Stimulated activated CD8-positive, alpha-beta memory T cell treated with anti-CD3 and anti-CD28 coated beads, Interleukin-15, amount 100 ng/mL, for 24 hours (primary cell): Measurements from ENCODE around the gene PPFIA4.

Experiments used
- DNase-seq: peaks from one replicate; pipeline ENCODE4 v3.0.0-alpha.2; 2020; ENCODE audit warnings: low read depth

The PPFIA4 gene

DNA sequence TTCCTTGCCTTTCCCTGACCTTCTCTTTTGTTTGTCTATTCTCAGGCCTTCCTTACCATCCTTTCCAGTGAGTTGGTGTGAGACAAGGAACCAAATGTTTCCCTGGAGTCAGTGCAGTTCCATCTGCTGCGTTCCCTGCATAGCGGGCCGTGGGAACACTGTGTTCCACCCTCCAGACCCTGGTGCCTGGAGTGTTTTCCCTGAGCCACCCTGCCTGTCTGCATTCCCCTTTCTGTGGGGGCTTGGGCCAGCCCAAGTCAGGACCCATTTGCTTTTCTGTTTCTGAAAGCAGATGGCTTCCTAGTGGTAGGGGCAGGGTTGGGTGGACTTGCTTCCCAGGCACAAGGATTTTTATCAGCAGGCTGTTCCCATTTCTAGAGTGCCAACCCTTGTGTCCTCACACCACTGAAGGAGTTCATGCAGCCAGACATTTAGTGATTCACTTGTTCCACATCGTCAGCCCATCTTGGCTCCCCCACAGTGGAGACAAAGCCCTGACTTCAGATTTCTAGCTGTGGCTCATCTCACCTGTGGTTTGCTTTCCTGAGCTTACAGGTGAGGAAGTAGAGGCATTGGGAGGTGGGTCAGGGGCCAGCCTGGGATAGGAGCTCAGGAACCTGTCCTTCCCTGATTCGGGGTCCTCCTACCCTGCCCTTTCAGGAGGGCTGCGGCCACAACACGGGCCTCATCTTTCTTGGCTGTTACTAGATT, 73.7 kb downstream of the PPFIA4 start:
- no peak for DNase-seq

DNA sequence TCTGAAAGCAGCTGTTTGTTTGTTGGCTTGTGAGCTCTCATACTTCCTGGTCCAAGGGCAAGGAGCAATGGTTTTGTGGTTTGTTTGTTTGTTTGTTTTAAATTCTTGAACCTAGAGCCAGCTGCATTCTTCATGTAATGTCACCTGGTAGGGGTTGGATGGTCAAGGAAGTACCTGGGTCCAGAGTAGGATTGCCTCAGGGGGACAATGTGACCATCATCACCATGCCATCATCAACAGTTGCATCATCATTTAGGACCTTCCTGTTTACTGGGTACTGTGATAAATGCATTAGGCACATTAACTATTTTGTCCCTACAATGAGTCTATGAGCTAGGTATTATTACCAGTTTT, 74.2 kb downstream of the PPFIA4 start:
- DNase-seq, result no peak

DNA sequence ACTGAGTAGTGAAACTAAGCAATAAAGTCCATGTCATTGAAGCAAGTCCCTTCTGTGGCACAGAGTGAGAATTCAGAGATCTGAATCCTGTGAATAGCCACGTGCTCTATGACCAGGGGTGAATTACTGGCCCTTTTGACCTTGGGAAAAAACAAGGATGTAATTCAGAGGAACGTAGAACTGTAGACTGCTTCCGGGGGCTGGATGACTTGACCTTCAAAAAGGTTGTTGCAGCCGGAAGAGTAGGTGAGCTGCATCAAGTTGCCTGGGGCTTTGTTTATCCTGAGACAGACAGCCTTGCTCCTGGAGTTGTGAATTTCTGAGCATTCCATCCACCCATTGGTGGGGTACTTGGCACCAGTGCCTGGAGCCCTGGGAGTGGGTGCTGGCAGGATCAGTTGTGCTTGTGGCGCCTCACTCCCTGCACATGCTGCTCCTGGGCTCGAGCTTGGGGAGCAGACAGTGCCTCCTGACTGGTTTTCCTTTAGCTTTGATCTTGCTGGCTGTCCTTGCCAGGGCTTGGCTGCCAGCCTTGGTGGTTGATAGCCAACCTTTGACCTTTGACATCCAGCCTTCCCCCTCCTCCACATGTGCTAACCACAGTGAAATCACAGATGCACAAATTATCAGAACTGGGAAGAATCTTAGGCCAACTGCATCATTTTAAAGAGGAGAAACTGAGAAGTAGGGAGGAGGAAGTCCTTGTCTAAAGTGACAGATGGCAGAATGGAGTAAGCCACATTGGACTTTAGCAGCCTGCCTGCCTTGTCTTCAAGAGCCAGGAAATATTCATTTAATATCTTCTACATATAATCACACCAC, 75.7 kb downstream of the PPFIA4 start:
- no peak for DNase-seq

DNA sequence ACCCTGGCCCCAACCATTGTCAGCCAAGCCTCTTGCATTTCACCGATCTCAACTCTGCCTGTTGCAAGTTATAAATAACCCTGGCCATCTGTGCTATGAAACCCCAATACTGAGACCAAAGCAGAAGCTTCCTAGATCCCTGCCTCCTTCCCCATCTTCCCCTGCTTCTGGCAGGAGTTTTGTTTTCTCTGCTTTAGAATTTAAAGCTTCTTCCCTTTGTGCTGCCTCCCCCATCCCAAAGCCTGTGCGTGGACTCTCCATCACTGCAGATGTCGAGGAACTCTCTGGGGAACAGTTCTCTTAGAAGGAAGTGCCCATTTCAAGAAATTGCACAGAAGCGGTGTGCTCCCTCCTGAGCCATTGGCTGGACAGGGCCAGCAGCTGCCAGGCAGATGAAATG, 76.9 kb downstream of the PPFIA4 start:
- DNase-seq, result no peak

DNA sequence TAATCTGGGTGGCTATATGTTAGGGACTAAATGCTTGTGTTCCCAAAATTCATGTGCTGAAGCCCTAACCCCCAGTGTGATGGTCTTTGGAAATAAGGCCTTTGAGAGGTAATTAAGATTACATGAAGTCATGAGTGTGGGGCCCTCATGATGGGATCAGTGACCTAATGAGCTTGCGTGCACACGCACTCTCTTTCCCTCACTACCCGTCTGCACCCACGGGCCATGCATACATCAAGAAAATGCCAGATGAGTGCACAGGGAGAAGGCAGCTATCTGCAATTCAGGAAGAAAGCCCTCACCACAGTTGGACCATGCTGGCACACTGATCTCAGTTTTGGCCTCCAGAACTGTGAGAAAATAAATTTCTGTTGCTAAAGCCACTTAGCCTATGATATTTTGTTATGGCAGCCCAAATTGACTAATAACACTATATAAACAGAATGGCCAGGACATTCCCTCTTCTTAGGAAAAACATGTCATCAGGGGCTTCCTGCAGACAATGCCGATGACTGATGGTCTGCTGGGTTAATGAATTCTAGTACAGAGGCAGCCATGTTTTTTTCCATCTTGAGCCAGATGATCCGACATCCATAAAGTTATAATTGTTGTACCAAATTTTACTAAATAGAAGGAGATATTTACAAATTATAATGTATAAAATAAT, 77.7 kb downstream of the PPFIA4 start:
- no peak for DNase-seq

DNA sequence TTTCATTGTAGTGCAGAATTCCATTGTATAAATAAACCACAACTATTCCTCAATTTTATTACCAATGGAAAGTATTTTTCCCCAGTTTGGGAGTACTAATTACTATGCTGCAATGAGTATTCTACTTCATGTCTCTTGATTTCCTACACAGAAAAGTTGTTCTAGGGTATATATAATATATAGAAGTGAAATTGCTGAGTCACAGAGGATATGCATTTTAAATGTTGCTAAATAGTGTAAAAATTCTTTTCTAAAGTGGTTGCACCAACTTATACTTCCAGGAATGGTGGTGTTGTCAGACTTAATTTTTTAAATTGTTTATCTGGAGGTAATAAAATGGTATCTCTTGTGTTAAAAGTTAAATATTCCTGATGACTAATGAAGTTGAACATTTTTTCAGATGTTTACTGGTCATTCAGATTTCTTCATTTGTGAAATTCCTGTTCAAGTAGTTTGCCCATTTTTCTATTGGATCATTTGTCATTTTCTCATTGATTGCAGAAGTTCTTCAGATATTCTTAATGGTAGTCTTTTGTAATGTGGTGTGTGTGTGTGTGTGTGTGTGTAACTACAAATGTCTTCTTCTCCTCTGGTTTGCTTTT, 78.6 kb downstream of the PPFIA4 start:
- no peak for DNase-seq

DNA sequence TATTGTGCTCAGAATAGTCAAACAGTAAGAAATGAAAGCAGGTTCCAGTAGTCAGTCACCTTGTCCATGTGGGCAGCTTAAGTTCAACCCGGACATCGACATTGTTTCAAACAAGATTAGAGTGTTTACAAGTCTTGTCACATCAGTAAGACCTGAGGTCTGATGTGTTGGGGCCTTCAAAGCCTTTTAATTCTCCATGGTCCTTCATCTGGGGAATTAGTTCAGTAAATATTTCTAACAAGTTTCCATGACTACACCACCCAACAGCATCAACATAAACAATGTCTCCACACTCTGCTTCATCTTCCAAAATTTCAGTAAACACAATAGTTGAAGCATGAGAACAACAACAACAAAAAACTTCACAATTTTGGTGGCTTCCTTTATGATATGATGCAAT, 86.2 kb downstream of the PPFIA4 start:
- no peak for DNase-seq

DNA sequence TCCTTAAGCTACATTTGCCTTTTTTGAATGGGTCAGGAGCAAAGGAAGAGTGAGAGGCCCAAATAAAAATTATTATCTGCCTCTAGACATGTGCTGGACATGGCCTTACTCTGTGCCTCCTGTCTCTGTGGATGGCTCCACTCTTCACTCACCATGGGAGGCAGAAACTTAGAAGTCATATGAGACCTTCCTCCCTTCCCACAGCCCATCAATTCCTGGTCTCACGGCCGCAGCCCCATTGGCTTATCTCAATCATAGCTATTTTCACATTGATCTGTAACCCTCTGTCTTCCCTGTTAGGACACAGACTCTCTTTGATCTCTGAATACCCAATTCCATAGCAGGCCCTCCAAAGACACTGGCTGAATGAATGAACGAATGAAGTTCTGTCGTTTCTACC, 87.0 kb downstream of the PPFIA4 start:
- DNase-seq, result no peak

DNA sequence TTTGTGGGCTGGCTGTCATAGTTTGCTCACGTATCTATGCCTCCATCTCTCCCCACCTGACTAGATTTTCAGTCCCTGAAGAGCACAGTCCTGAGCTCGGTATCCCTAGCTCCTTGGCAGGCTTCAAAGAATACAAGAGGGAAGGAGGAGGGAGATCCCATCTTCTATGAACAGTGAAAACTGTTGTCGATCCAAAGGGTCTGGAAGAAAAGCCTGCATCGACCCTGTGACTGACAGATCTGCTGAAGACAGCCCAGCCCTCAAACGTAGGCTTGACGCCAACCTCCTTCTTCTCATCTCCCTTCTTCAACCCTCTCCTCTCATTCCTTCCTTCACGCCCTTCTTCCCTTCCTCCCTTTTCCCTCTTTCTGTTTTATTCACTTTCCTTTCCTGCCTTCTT, 87.9 kb downstream of the PPFIA4 start:
- no peak for DNase-seq

DNA sequence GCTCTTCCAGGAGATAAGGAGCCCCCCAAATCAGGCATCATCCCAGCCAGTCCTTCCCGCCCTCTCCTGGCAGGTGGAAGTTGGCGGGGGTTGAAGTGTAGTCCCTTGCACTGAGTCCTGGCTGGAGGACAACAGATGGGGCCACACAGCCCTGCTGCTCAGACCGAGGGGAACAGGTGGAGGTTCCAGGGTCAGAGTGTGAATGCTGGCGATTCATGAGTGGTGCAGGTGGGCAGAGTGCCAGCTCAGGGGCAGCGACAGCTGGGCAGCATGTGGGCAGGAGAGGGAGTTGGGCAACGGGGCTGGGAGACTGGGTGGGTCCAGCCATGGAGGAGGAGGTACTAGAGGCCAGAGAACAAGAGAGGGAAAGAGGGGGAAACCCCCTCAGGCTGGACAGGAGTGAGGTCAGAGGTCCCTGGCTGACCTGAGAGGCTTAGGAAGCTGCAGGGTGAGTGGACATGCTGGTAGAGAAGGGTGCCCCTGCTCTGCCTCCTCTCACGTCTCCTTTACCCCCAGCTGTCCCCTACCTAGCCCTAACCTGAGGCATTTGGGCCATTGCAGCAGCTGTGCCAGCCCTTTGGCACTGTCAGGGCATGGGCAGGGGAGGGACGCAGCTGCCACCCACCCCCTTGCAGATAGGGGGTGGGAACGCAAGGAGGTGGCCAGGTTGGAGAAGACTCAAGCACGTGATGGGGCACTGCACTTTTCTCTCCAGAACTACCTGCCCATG, 90.0 kb downstream of the PPFIA4 start:
- no peak for DNase-seq

DNA sequence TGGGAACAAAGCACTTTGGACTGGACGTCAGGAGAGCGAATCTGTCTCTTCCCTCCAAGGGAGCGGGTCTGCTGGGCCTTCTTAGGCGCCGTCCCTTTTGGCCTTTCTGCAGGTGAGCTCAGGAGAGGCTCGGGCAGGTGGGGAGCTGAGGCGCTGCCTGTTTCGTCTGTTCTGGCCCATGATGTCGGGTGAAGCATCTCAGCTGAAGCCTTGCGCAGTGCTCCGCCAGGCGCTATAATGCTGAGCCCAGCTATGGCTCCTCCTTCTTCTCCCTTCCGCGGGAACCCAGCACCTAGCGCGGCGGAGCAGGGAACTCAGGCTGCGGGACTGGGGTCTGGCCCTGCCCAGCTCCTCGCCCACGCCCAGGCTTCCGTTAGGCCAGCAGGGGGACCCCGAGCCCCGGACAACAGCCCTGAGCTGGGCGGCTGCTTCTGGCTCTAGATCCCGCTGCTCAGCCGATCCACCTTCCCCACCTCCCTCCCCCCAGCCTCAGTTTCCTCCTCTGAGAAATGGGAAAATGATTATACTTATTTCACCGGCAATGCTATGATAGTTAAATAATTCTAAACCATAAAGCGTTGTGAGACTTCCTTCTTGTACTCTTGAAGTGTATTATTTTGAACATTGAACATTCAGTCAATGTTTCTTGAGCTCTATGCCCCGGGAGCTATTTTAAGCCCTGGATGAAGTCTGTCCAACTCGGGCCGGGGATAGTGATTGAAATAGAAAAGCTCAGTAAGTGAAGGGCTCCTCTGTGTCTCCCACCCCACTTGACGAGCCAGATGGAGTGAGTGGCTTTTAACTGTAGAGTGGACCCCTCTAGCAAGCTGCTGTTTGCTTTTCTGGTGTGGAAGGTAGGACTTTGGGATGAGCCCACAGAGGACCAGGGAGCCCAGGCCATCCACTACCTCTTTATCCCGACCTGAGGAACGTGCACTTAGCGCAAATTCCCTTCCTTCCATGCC, 91.6 kb downstream of the PPFIA4 start:
- no peak for DNase-seq

DNA sequence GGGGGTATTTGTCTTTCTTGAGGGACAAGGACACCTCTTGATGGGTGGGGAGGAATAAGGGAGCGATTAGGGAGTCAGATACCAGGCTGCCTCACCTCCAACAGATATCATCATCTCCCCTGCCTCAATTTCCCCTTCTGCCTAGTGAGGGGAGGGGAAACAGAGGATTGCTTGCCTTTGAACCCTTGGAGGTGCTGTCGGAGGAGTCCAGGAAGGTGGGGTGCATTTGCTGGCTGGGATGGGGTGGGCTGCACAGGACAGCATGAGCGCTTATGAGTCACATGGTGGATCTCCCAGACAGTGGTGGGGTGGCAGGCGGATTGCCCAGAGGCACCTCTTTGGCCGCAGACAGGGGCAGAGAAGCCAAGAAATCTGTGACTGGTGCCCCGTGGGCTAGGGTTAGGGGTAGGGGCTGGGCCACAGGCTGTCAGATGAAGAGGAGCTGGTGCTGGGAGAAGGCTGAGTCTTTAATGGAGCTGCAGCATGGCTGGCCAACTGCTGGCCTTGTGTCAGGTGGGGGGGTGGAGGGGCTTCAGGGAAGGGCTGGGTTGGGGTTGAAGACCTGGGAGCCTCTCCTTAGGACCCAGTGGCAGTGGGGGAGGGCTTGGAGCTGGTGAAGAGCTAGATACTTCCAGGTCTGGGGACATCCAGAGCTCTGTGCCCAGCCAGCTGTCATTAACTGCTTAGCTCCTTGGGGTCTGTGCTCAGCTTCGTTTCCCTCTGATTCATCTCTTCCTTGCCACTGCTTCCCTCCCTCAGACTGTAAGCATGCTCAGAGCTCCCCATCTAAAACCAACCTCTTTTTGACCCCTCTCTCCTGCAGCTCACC, 94.2 kb downstream of the PPFIA4 start:
- DNase-seq, result no peak

DNA sequence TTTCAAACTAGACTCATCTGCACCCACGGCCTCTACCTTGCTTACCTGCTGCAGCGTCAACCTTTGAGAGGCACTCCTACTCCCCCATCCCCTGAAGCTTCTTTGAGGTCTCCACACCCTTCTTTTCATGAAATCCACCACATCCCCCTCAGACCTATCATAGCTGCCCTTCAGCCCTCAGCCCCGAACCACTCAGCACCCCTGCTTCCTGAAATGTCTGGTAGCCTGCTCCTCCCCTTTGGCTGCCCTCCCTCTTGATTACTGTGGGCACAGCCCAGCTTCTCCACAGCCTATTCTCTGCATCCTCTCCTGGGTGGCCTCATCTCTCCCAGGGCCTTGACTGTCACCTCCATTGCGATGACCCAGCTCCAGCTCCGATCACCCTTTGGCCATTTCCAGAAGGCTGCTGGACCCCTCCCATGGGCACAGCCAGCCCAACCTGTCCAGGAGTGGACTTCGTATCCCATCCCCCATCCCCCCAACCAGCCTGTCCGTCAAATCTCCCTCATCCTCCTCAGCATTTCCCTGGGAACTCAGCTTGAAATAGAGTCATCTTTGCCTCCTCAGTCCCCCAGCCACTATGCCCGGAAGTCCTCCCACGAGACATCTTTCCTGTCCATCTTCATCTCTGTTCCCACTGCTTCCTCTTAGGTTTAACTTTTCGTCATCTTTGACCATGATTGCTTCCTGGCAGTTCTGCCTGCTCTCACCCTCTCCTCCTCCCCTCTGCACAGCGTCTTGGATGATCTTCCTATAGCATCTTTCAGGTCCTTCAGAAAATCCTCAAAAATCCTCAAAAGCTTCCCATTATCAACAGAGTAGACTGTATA, 95.1 kb downstream of the PPFIA4 start:
- no peak for DNase-seq

DNA sequence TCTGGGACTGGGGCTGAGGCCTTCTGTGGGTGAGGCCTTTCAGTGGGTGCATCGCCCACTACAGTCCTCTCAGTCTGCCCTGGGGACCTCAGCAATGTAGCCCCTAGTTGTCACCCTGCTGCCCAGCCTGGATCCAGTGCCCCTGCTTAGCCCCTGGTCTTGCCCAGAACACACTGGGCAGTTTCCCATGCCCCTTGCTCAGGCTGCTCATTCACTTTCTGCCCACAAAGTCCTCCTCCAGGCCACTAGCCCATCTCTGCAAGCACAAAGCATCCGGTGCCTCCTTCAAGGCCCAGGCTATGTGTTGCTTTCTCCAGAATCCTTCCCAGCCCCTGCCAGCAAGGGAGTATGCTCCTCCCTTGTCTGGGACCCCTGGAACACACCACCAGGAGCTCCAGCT, 95.9 kb downstream of the PPFIA4 start:
- DNase-seq, result no peak

DNA sequence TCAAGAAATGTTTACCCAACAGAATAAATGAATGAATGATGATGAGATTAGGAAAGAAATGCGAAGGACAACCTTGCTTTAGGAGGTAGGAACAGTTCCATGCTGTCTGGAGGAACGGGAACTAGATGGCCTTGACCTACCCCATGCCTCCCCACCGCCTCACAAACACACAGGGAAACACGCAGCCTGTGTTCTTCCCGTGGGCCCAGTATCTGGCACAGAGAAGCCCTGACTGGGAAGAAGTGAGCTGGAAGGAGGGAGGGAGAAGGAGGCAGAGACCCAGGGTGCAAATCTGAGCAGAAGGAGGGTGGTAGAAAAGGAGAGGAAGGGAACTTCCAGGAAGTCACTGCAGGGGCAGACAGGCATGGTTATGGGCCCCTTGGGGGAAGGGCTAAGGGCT, 97.7 kb downstream of the PPFIA4 start:
- no peak for DNase-seq

DNA sequence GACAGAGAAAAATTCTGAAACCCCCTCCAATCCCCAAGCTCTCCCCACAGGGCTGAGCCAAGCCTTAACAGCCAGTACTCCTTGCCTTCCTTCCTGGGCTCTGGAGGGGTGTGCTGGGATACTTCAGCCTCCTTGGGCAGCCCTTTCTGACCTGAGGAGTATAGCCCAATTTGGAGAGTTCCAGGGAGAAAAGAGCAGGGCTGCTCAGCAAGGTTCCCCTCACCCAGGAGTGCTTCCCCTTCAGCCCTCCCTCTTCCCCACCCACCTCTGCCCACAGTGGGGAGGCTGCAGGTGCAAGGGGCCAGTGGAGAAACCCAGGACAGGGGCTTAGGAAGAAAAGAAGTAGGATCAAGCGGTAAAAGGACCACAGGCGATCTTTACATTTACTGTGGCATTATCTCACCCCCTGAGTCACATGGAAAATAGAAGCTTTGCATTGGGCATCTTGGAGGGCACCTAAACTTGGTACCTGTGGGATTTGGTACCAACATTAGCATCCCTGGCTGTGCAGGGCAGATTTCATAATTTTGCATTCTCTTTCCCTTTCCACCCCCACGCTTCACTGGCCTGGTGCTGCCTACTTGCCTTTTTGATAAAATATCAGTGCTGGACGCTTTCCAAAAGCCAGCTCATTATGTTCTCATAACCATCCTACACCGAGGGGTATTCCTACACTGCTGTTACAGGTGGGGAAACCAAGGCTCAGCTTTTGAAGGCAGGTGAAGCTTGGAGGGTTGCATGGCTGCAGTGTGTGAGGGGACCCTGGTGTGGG, 98.4 kb downstream of the PPFIA4 start:
- no peak for DNase-seq

DNA sequence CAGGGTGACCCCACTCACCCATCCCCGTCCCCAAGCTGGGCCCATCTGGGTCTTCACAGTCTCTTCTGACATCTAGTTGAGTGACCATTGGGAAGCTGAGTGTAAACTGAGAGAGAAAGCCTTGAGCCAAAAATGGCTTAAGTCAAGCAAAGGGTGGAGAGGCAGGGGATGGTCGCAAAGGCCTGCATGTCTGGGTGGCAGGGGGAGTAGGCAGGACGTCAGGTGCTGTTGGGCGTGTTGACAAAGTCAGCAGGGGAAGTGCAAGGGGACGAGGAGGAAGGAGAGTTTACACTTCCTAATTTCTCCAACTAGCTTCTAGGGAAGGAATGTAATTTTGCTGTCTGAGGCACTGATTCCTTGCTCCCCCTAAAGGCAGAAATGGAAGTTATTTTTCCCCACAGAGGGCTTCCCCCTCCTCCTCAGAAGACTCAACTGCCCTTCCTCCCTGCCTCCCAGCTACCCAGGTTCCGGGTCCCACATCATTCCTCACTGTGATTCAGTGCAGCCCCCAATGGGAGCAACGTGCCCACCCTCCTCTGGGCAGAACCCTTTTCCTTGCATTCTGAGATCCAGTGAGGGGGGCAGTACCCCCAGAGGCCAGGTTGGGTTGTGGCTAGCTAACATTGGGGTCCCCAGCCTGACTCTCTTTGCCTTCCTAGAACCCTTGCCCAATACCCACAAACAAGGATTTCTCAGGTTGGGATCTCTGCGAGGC, 100.0 kb downstream of the PPFIA4 start:
- no peak for DNase-seq
